Ishikawa (cell line): ENCODE data around the gene VGLL3.

ENCODE experiments used
- CEBPB ChIP-seq: IDR thresholded peaks from 2 replicates; pipeline ENCODE4 v1.6.1; 2012
- CREB1 ChIP-seq: IDR thresholded peaks from 2 replicates; pipeline ENCODE4 v1.6.1; 2012; ENCODE audit warnings: low read depth
- EGR1 ChIP-seq: IDR thresholded peaks from 2 replicates; pipeline ENCODE4 v1.6.1; 2012
- EP300 ChIP-seq: IDR thresholded peaks from 2 replicates; pipeline ENCODE4 v1.6.1; 2012; ENCODE audit warnings: borderline replicate concordance
- FOXM1 ChIP-seq: IDR thresholded peaks from 2 replicates; pipeline ENCODE4 v1.6.1; 2012; ENCODE audit warnings: low read depth, borderline replicate concordance
- MAX ChIP-seq: IDR thresholded peaks from 2 replicates; pipeline ENCODE4 v1.6.1; 2012
- NFIC ChIP-seq: IDR thresholded peaks from 2 replicates; pipeline ENCODE4 v1.6.1; 2012
- RAD21 ChIP-seq: IDR thresholded peaks from 2 replicates; pipeline ENCODE4 v1.6.1; 2012; ENCODE audit warnings: low read depth
- REST ChIP-seq: IDR thresholded peaks from 2 replicates; pipeline ENCODE4 v1.6.1; 2012; ENCODE audit warnings: low read depth, mild to moderate bottlenecking
- TAF1 ChIP-seq: IDR thresholded peaks from 2 replicates; pipeline ENCODE4 v1.6.1; 2012; ENCODE audit warnings: low read depth, mild to moderate bottlenecking
- TCF12 ChIP-seq: IDR thresholded peaks from 2 replicates; pipeline ENCODE4 v1.6.1; 2012; ENCODE audit warnings: low read depth
- TEAD4 ChIP-seq: IDR thresholded peaks from 2 replicates; pipeline ENCODE4 v1.6.1; 2012
- USF1 ChIP-seq: IDR thresholded peaks from 2 replicates; pipeline ENCODE4 v1.6.1; 2012
- YY1 ChIP-seq: IDR thresholded peaks from 2 replicates; pipeline ENCODE4 v1.6.1; 2012; ENCODE audit warnings: low read depth
- ZBTB7A ChIP-seq: IDR thresholded peaks from 2 replicates; pipeline ENCODE4 v1.6.1; 2012; ENCODE audit warnings: low read depth

VGLL3 gene

GRCh38 chr3:86988235-86988634 is 2.7 kb downstream of the VGLL3 start:
- TF ChIP-seq TCF12, result no peak
- TF ChIP-seq MAX, result no peak
- TF ChIP-seq REST, result no peak
- TF ChIP-seq USF1, result no peak
- TF ChIP-seq NFIC, result no peak
- no peak for TF ChIP-seq TAF1
- TF ChIP-seq CREB1, result no peak
- TF ChIP-seq CEBPB, result no peak
- no peak for TF ChIP-seq ZBTB7A
- TF ChIP-seq YY1, result no peak
- no peak for TF ChIP-seq FOXM1
- no peak for TF ChIP-seq TEAD4
- no peak for TF ChIP-seq EGR1

- TF ChIP-seq TCF12, result no peak
- no peak for TF ChIP-seq FOXM1
- no peak for TF ChIP-seq NFIC
- TF ChIP-seq REST, result no peak
- TF ChIP-seq EGR1, result no peak
- no peak for TF ChIP-seq YY1
- no peak for TF ChIP-seq CEBPB
- TF ChIP-seq EP300, result no peak
Measured at GRCh38 chr3:86987421-86987715, 3.6 kb downstream of the VGLL3 start.

GRCh38 chr3:86986671-86987420 is 4.1 kb downstream of the VGLL3 start:
- TF ChIP-seq ZBTB7A, result no peak
- no peak for TF ChIP-seq REST
- no peak for TF ChIP-seq TAF1
- TF ChIP-seq RAD21, result no peak
- TF ChIP-seq USF1, result no peak
- TF ChIP-seq MAX, result no peak
- no peak for TF ChIP-seq CREB1
- no peak for TF ChIP-seq EP300
- no peak for TF ChIP-seq TEAD4
- no peak for TF ChIP-seq FOXM1
- TF ChIP-seq TCF12, result no peak
- no peak for TF ChIP-seq NFIC
- no peak for TF ChIP-seq EGR1
- no peak for TF ChIP-seq CEBPB
- TF ChIP-seq YY1, result no peak

- TF ChIP-seq REST, result no peak
- no peak for TF ChIP-seq YY1
Measured at GRCh38 chr3:86985181-86985826, 5.6 kb downstream of the VGLL3 start.
